Motor neuron (in vitro differentiated cells): Measurements from ENCODE around the gene ATXN1. TPM values are rescaled to one million over a fixed set of nuclear protein-coding genes. Genes with fewer than 3 reads are reported as not detected.

Source experiments
- ATAC-seq, 8 experiments: fragments of 200-7000 bp; cut with Tn5 transposase; replicated peaks in 6 of 8; 2 replicates each; pipeline ENCODE4 v1.8.0; 2021; ENCODE audit warnings: mild to moderate bottlenecking in 8 of 8, moderate library complexity in 8 of 8
- H3K27ac ChIP-seq, 2 donors: fragments of 250-450 bp; sonication (Bioruptor Pico); 2 replicates each; pipeline ENCODE4 v1.9.0; 2021; ENCODE audit warnings: antibody characterized with exemption in 2 of 2, mild to moderate bottlenecking in 2 of 2, moderate library complexity in 1 of 2
- H3K4me1 ChIP-seq, 2 donors: fragments of 250-450 bp; sonication (Bioruptor Pico); replicated peaks in 1 of 2; 2 replicates each; pipeline ENCODE4 v1.6.1; 2021; ENCODE audit warnings: antibody characterized with exemption in 2 of 2, mild to moderate bottlenecking in 2 of 2, moderate library complexity in 1 of 2
- H3K4me3 ChIP-seq, 5 donors: fragments of 250-450 bp; sonication (Bioruptor Pico); 2 replicates each; pipeline ENCODE4 v1.9.0; 2021; ENCODE audit warnings: antibody characterized with exemption in 5 of 5, mild to moderate bottlenecking in 5 of 5, moderate library complexity in 4 of 5
- WGBS, 10 experiments: fragments of 450-650 bp; shearing (Covaris generic); methylation state at CpG; one replicate each; pipeline ENCODE4 v1.0.0; 2022; 5-methylcytosine and 5-hydroxymethylcytosine counted together
- in situ Hi-C, 9 experiments: fragments of 400-800 bp; cut with MboI; loops; one replicate each; pipeline ENCODE4 v1.15.0; 2021; ENCODE audit warnings: low sequenced_read_pairs in 9 of 9, low pct_unique_long_range_greater_than_20kb in 2 of 9; ENCODE audit not compliant: unreplicated experiment in 9 of 9
- total RNA-seq, 8 experiments: library from RNA; unstranded; fragments of 300-600 nt; gene quantifications; 2 replicates each; pipeline versions ENCODE4 v1.2.3 to v1.2.4, GENCODE V29; 2022

The ATXN1 gene
- total RNA-seq, 8 experiments from 2014 or later, result 8.9 to 64.9 (median 18.3) TPM

DNA sequence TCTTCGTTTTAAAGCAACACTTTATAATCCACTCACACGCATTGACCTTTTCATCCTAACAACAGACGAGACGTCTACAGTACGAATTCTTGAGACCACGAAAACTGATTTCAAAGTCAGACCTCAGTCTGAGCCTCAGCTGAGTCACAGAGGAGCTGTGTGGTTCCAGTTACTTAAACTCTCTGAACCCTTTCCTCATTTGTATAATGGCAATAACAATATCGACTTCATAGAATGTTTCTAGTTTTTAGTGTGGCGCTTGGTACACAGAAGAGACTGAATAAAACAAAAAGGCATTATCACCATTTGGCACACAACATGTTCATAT is 236.9 kb downstream of the ATXN1 start:
- no peak for ATAC-seq
- H3K4me3 ChIP-seq, result no peak overlapping the region
- no peak overlapping the region for H3K27ac ChIP-seq
- in situ Hi-C loops, result loop anchor here in 2 of 9 experiments (25.0 kb wide), 1 partner anchor 238 kb away; the partner anchor contains the start of gene ATXN1 (in 2 of the 2)
- peaks cover 3 to 6% of the 10 kb centered on the region in 2 donors for H3K4me1 ChIP-seq
- WGBS, 10 experiments, result 41 to 100% (median 88%) methylated on average over 2 to 8 of the region's 8 CpGs; no CpG with 5 or more reads in 1 of the 10 experiments

DNA sequence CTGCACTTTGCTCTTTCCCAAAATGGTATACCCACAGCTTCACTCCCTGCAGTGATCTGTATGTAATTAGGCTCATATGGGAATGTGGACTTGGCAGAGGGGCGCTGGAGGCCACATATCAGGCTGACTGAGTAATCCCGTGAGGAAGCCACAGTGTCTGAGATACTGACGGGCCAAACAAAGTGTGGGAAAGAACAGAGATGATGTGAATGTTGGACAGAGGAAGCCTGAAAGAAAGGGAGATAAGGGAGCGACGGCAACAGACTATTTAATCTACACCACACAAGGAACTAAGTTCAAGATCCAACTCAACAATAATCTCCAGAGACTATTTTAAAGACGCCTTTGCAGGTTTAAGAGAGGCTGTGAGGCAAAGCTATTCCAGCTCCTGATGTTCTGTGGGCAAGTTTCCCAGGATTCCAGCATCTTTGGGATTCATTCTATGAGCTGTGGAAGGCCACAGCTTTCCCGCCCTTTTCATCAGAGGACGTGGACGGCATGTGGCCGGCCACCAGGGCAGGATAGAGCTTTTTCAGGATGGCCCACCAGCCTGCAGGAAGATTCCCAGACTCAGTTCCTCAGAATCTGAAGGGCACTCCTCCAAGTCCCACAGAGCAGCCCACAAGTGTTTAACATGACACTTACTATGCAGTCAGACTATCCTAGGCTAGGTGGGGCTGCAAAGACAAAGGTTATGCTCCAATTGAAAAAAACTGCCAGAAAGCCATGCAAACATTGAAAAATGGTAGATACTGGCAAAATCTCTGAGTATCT is 237.5 kb downstream of the ATXN1 start:
- Histone ChIP-seq H3K4me1 (peaks cover 3 to 6% of the 10 kb centered on the region in 2 donors), H3K4me3 (no peak overlapping the region), H3K27ac (no peak overlapping the region)
- 27 to 90% (median 71%) methylated on average over 1 to 7 of the region's 10 CpGs; no CpG with 5 or more reads in 1 of the 10 experiments for WGBS, 10 experiments
- in situ Hi-C loops, result loop anchor here in 2 of 9 experiments (25.0 kb wide), 1 partner anchor 239 kb away; the partner anchor contains the start of gene ATXN1 (in 2 of the 2)
- no peak for ATAC-seq

DNA sequence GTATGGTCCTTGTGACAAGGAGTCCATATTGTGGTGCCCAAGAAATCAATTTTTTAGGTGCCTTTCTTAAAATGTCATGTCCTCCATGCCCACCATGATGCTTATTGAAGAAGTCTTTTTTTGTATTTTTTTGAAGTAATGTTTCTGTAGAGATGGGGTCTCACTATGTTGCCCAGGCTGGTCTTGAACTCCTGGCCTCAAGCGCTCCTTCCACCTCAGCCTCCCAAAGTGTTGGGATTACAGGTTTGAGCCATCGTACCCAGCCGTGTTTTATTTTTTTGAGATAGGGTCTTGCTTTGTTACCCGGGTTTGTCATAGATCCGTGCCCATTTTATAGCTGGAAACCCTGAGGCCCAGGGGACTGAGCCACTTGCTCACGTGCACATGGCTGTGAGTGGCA is 238.3 kb downstream of the ATXN1 start:
- no peak overlapping the region for H3K4me3 ChIP-seq
- peaks cover 3 to 6% of the 10 kb centered on the region in 2 donors for H3K4me1 ChIP-seq
- in situ Hi-C loops, result loop anchor here in 2 of 9 experiments (25.0 kb wide), 1 partner anchor 239 kb away; the partner anchor contains the start of gene ATXN1 (in 2 of the 2)
- WGBS, 10 experiments, result 83 to 100% (median 100%) methylated on average over 2 to 6 of the region's 6 CpGs; no CpG with 5 or more reads in 3 of the 10 experiments
- no peak overlapping the region for H3K27ac ChIP-seq
- ATAC-seq, result no peak

DNA sequence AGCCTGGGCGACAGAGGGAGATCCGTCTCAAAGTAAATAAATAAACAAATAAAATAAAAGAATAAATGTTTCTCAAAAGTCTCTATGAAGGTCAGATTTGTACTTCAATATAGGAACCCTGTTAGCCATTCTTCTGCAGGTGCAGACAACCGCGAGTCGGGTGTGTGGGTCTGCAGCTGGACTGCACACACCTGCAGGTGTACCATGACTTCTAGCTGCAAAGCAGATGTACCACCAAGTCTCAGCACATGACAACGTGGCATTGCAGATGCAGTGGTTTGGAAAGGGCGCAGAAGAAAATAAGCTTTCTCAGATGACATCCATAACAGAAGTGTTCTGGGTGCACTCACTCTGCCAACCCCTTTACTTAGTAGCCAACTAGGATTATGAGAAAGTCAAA is 239.7 kb downstream of the ATXN1 start:
- no peak for ATAC-seq
- Histone ChIP-seq H3K4me1 (peaks cover 3 to 6% of the 10 kb centered on the region in 2 donors), H3K27ac (no peak overlapping the region), H3K4me3 (no peak overlapping the region)
- in situ Hi-C loops, result loop anchor here in 2 of 9 experiments (25.0 kb wide), 1 partner anchor 241 kb away; the partner anchor contains the start of gene ATXN1 (in 2 of the 2)
- WGBS, 10 experiments, result 88 to 100% (median 92%) methylated on average over 2 to 6 of the region's 7 CpGs; no CpG with 5 or more reads in 4 of the 10 experiments

DNA sequence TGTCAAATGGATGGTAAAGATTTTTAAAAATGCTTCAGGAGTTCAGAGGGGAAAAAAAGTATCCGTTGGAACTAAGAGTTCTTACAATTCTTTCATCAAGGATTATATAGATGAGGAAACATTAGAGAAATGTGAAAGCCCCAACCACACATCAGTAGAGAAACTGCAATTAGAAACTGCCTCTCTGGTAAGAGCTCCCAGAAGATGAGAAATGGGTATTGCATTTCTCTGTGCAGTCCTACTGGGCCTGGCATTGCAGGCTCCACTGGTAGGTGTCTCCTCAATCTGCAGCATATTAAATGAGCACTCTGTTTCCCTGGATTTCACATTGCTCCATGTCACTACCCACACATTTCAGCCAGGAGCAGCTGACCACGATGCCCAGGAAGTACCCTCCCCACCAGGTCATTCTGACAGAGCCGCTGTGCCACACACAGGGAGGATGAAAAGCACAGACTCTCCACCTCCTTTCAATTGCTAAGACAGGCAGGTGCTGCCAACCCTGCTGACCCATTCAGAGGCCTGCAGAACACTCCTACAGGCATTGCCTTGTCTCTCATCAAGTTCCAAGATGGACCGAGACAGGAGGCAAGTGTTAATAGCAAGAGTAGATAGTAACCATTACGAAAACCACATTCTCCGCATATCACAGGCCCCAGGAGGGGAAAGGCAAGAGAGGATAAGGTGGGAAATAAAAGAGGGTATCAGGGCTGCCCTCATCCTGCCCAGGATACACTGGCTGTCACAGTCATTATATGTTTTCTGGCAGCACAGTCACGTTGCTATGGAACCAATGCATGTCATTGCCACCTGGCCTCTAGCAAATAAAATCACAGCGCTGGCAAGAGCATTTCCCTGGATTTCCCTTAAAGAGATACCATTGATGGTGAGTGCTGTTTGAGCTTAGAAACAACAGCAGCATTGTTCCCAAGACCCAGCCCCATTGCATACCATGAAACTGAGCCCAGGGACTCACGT is 241.7 kb downstream of the ATXN1 start:
- Histone ChIP-seq H3K27ac (no peak overlapping the region), H3K4me1 (peaks cover 3 to 6% of the 10 kb centered on the region in 2 donors), H3K4me3 (no peak overlapping the region)
- peak in 5 of 8 experiments; percentile 39 to 93 (median 65) for ATAC-seq
- WGBS, 10 experiments, result 45 to 100% (median 73%) methylated on average over 1 to 6 of the region's 9 CpGs
- in situ Hi-C loops, result loop anchor here in 2 of 9 experiments (25.0 kb wide), 1 partner anchor 243 kb away; the partner anchor contains the start of gene ATXN1 (in 2 of the 2)

DNA sequence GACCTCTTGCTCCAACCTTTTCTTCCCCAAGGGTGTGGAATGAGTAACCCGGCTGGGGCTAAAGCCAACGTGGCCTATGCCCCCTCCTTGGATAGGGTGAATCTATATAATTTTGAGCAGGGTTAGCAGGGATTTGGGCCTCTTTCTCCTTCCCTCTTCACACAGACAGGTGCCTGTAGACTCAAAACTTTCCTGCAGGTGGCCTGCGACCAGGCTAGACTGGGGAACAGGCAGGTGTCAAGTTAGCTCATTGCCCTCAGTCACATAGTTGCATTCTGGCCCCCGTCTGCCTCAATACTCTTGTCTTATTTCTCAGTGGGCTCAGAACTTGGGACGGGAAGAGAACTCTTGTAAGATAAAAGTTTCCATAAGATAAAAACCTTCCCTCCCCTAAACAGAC is 243.0 kb downstream of the ATXN1 start:
- Histone ChIP-seq H3K27ac (no peak overlapping the region), H3K4me3 (no peak overlapping the region), H3K4me1 (peaks cover 3 to 6% of the 10 kb centered on the region in 2 donors)
- in situ Hi-C loops, result loop anchor here in 2 of 9 experiments (25.0 kb wide), 1 partner anchor 244 kb away; the partner anchor contains the start of gene ATXN1 (in 2 of the 2)
- ATAC-seq, result no peak
- WGBS, 10 experiments, result 40 to 93% (median 78%) methylated on average over 1 to 5 of the region's 5 CpGs; no CpG with 5 or more reads in 2 of the 10 experiments

DNA sequence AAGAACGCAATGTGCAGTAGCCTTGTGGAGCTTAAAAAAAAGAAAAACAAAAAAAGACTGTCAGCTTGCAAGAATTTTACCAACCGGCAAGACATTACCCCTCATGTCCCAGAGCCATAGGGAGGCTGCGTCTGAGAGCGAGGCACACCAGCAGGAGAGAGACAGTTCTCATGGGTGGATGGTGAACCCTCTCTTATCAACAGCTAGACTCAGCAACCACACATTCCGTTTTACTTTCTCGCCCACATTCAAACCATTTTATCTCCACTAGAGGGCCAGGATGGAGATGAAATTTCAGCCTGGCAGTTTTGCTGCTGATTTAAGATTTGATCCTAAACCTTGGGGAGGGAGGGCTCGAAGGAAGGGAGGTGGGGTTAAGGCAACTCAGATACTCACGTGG is 247.0 kb downstream of the ATXN1 start:
- Histone ChIP-seq H3K27ac (no peak overlapping the region), H3K4me3 (no peak overlapping the region), H3K4me1 (peaks cover 3 to 4% of the 10 kb centered on the region in 2 donors)
- 57 to 100% (median 69%) methylated on average over 1 to 7 of the region's 8 CpGs; no CpG with 5 or more reads in 2 of the 10 experiments for WGBS, 10 experiments
- ATAC-seq, result peak in 4 of 8 experiments; percentile 16 to 62 (median 28)
- in situ Hi-C loops, result loop anchor here in 2 of 9 experiments (25.0 kb wide), 1 partner anchor 248 kb away; the partner anchor contains the start of gene ATXN1 (in 2 of the 2)

DNA sequence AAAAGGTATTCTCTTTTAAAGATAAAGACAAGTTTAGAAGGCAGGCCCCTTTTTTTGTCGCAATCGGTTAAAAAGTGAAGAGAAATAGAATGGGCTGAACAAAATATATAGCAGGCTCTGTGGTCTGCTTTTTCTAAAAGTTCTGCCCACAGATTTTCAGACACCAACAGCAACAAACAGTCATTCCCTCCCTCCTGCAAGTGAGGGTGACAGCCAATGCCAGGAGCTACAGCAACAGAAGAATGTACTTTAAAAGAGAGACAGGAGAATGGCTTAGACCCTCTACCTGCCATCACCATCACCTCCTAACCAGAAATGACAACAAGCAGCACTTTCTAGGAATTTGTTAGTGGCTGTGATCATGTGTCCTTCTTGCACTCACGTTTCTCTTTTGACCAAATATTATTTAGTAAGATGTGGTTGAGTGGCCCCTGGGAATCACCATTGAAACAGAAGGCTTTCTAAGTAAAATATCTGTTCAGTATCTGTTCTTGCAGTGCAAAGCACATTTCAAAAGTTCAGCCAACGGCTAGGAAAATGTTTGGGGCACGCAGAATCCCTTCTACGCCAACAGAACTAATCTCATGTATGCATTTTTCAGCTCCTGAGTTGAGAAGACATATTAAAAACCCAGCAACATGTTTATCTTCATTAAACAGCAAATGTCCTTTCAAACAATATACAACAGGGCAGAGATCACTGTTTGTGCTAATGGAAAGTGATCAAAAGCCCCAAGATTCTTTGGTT is 248.5 kb downstream of the ATXN1 start:
- WGBS, 10 experiments, result 29 to 90% (median 87%) methylated on average over 1 to 6 of the region's 6 CpGs
- in situ Hi-C loops, result loop anchor here in 2 of 9 experiments (25.0 kb wide), 1 partner anchor 250 kb away; the partner anchor contains the start of gene ATXN1 (in 2 of the 2)
- no peak overlapping the region for H3K27ac ChIP-seq
- ATAC-seq, result no peak
- peaks cover 3 to 4% of the 10 kb centered on the region in 2 donors for H3K4me1 ChIP-seq
- no peak overlapping the region for H3K4me3 ChIP-seq

DNA sequence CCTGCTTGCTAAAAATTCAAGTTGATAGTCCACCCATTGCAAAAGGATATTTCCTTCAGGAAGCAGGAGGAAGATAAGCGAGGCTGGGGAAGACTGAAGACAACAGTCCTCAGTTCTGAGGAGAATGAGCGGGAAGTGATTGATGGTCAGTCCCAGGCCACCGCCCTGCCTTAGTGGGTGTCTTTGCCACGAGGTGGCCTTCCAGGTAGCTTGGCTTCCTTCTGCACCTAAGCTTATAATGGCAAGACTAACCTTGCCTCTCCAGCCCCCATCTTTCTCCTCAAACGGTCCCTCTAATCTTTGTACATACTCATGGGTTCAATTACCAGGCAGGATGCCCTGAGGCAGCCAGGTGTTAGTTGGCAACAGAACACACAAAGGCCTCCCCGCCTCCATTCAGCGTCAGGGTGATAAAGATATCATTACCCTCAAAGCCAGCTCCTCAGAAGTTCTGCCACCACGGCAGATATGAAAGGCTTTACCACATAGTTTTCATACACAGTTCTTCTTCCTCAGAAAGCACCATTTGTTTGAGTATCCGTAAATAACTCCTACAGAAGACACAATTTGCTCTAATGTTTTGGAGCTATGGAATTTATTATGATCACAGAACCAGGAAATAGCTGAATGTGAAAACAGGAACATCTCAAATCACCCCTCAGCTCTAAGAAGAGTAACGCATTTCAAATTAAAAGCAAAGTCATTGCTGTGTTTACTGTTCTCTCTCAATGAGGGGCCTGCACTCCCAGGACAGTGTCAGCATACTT is 249.4 kb downstream of the ATXN1 start:
- no peak for ATAC-seq
- Histone ChIP-seq H3K27ac (no peak overlapping the region), H3K4me3 (no peak overlapping the region), H3K4me1 (peaks cover 3 to 4% of the 10 kb centered on the region in 2 donors)
- in situ Hi-C loops, result loop anchor here in 2 of 9 experiments (25.0 kb wide), 1 partner anchor 250 kb away; the partner anchor contains the start of gene ATXN1 (in 2 of the 2)
- 60 to 100% (median 83%) methylated on average over 2 to 8 of the region's 10 CpGs; no CpG with 5 or more reads in 1 of the 10 experiments for WGBS, 10 experiments

DNA sequence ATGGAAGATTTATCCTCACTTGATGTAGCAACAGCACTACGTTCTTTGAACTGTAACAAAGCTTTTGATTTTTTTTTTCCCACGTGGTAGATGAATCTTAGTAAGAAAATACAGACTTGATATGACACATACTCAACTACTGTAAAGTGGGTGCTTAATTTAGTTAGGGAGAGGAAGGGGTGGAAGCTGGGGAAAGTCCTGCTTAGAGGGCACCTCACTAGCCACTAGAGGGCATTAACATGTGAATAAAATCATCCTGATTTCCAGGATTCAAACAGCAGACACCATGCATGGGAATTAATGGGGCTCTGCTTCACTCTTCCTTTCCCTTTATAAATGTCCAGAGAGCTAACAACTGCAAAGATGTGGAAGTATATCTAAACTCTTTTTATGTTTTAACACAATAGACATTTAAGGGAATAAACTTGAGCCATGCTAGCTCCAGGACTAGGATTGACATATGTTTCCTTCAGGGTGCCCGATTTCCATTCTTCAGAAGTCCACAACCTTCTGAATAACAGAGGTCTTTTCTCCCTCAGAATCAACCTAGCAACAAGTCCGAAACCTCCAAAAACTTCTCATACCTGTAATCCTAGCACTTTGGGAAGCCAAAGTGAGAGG is 250.1 kb downstream of the ATXN1 start:
- H3K27ac ChIP-seq, result no peak overlapping the region
- peaks cover 4 to 5% of the 10 kb centered on the region in 2 donors for H3K4me1 ChIP-seq
- in situ Hi-C loops, result loop anchor here in 2 of 9 experiments (25.0 kb wide), 1 partner anchor 251 kb away; the partner anchor contains the start of gene ATXN1 (in 2 of the 2)
- 11 to 100% (median 64%) methylated on average over 1 to 4 of the region's 4 CpGs for WGBS, 10 experiments
- ATAC-seq, result peak in 5 of 8 experiments; percentile 41 to 78 (median 65)
- no peak overlapping the region for H3K4me3 ChIP-seq

DNA sequence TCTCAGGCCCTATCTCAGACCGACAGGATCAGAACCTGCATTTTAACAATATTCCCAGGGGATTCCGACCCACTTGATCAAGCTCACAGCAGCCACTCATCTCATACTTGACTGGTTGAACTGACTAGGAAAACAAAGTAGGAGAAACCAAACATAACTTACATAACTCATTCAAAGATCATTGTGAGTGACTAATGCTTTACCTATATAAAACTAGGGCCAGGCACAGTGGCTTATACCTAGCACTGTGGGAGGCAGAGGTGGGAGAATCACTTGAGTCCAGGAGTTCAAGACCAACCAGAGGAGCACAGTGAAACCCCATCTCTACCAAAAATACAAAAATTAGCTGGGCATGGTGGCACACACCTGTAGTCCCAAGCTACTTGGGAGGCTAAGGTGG is 251.0 kb downstream of the ATXN1 start:
- Histone ChIP-seq H3K27ac (no peak overlapping the region), H3K4me1 (peaks cover 4 to 8% of the 10 kb centered on the region in 2 donors), H3K4me3 (no peak overlapping the region)
- 80 to 90% (median 88%) methylated on average over 2 of the region's 2 CpGs; no CpG with 5 or more reads in 7 of the 10 experiments for WGBS, 10 experiments
- no peak for ATAC-seq
- in situ Hi-C loops, result loop anchor here in 2 of 9 experiments (25.0 kb wide), 1 partner anchor 252 kb away; the partner anchor contains the start of gene ATXN1 (in 2 of the 2)
